ENCODE measurements around the gene SARNP.

DNA sequence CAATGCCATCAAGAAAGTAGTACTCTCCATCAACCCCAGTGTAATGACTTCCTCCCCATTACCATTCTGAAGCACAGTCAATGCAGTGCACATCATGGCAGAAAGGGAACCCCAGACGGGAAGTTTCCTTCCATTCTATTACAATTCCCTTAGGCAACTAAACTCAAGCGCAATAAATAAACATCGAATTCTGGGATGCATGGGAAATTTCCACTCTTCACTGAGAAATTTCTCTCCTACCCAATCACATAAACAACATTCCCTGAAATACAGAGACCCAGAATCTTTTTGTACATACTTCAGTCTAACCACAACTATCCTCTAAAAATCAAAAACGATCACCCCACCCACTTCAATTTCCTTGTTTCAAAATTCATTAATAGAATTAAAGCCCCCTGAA is 20.0 kb downstream of the SARNP start:
- no peak for TF ChIP-seq TAF1 (IDR thresholded peaks at IDR 0.05; ENCODE audit: borderline replicate concordance, insufficient read depth, low read length)
- no peak for TF ChIP-seq POLR2AphosphoS5 (IDR thresholded peaks at IDR 0.05; ENCODE audit: low read depth, low read length)
- no peak for TF ChIP-seq SIN3A (IDR thresholded peaks at IDR 0.05; ENCODE audit: borderline replicate concordance, insufficient read depth, low read length)
